ENCODE measurements around the gene CLINT1.
A peak's percentile ranks its signal among the peaks of the same experiment; 100 is the strongest.

The CLINT1 gene

GRCh38 chr5:157778121-157778805, 80.7 kb downstream of the CLINT1 start:
- peak; percentile 68 for TF ChIP-seq NFIC (IDR thresholded peaks at IDR 0.05)
- TF ChIP-seq USF1 (IDR thresholded peaks at IDR 0.05): no peak

- TF ChIP-seq USF1 (IDR thresholded peaks at IDR 0.05) (no peak), TCF12 (IDR thresholded peaks at IDR 0.05; ENCODE audit: low read depth) (no peak), NFIC (IDR thresholded peaks at IDR 0.05) (no peak), ZBTB7A (IDR thresholded peaks at IDR 0.05; ENCODE audit: low read depth) (no peak), EGR1 (IDR thresholded peaks at IDR 0.05) (no peak), EP300 (IDR thresholded peaks at IDR 0.05; ENCODE audit: borderline replicate concordance) (no peak), MAX (IDR thresholded peaks at IDR 0.05) (no peak), TAF1 (IDR thresholded peaks at IDR 0.05; ENCODE audit: low read depth) (no peak), CEBPB (IDR thresholded peaks at IDR 0.05) (no peak), RAD21 (IDR thresholded peaks at IDR 0.05; ENCODE audit: low read depth) (no peak), CREB1 (IDR thresholded peaks at IDR 0.05; ENCODE audit: low read depth) (no peak), FOXM1 (IDR thresholded peaks at IDR 0.05; ENCODE audit: borderline replicate concordance, low read depth) (no peak), REST (IDR thresholded peaks at IDR 0.05; ENCODE audit: low read depth) (no peak), TEAD4 (IDR thresholded peaks at IDR 0.05) (no peak), YY1 (IDR thresholded peaks at IDR 0.05; ENCODE audit: low read depth) (no peak)
These were observed 86.8 kb downstream of the CLINT1 start for GRCh38 chr5:157772127-157772526.

GRCh38 chr5:157770665-157771064, 88.3 kb downstream of the CLINT1 start:
- TF ChIP-seq USF1 (IDR thresholded peaks at IDR 0.05) (no peak), EP300 (IDR thresholded peaks at IDR 0.05; ENCODE audit: borderline replicate concordance) (no peak), FOXM1 (IDR thresholded peaks at IDR 0.05; ENCODE audit: borderline replicate concordance, low read depth) (no peak), TEAD4 (IDR thresholded peaks at IDR 0.05) (no peak), CEBPB (IDR thresholded peaks at IDR 0.05) (no peak)

- no peak for TF ChIP-seq CREB1 (IDR thresholded peaks at IDR 0.05; ENCODE audit: low read depth)
- no peak for TF ChIP-seq MAX (IDR thresholded peaks at IDR 0.05)
- TF ChIP-seq NFIC (IDR thresholded peaks at IDR 0.05): no peak
- no peak for TF ChIP-seq FOXM1 (IDR thresholded peaks at IDR 0.05; ENCODE audit: borderline replicate concordance, low read depth)
- no peak for TF ChIP-seq REST (IDR thresholded peaks at IDR 0.05; ENCODE audit: low read depth)
- TF ChIP-seq USF1 (IDR thresholded peaks at IDR 0.05): no peak
- TF ChIP-seq TCF12 (IDR thresholded peaks at IDR 0.05; ENCODE audit: low read depth): no peak
- TF ChIP-seq TEAD4 (IDR thresholded peaks at IDR 0.05): no peak
- TF ChIP-seq EP300 (IDR thresholded peaks at IDR 0.05; ENCODE audit: borderline replicate concordance): no peak
- no peak for TF ChIP-seq CEBPB (IDR thresholded peaks at IDR 0.05)
- no peak for TF ChIP-seq EGR1 (IDR thresholded peaks at IDR 0.05)
These were observed 91.3 kb downstream of the CLINT1 start for GRCh38 chr5:157767689-157768088.

- TF ChIP-seq RAD21 (IDR thresholded peaks at IDR 0.05; ENCODE audit: low read depth): no peak
- TF ChIP-seq TCF12 (IDR thresholded peaks at IDR 0.05; ENCODE audit: low read depth): no peak
- TF ChIP-seq USF1 (IDR thresholded peaks at IDR 0.05): no peak
- no peak for TF ChIP-seq FOXM1 (IDR thresholded peaks at IDR 0.05; ENCODE audit: borderline replicate concordance, low read depth)
- no peak for TF ChIP-seq TEAD4 (IDR thresholded peaks at IDR 0.05)
- TF ChIP-seq CREB1 (IDR thresholded peaks at IDR 0.05; ENCODE audit: low read depth): no peak
- no peak for TF ChIP-seq REST (IDR thresholded peaks at IDR 0.05; ENCODE audit: low read depth)
- TF ChIP-seq CEBPB (IDR thresholded peaks at IDR 0.05): no peak
- TF ChIP-seq MAX (IDR thresholded peaks at IDR 0.05): no peak
- no peak for TF ChIP-seq ZBTB7A (IDR thresholded peaks at IDR 0.05; ENCODE audit: low read depth)
- no peak for TF ChIP-seq YY1 (IDR thresholded peaks at IDR 0.05; ENCODE audit: low read depth)
- no peak for TF ChIP-seq TAF1 (IDR thresholded peaks at IDR 0.05; ENCODE audit: low read depth)
- TF ChIP-seq EGR1 (IDR thresholded peaks at IDR 0.05): no peak
- no peak for TF ChIP-seq NFIC (IDR thresholded peaks at IDR 0.05)
- TF ChIP-seq EP300 (IDR thresholded peaks at IDR 0.05; ENCODE audit: borderline replicate concordance): no peak
These were observed 92.0 kb downstream of the CLINT1 start for GRCh38 chr5:157766902-157767301.
